Trophoblast cell (in vitro differentiated cells and primary cell): ENCODE results near the gene MRPL53.

Source experiments
- DNase-seq, 2 donors: peaks; one replicate each; pipeline ENCODE4 v3.0.0-alpha.2; 2016
- H2AFZ ChIP-seq: 2 replicates; pipeline ENCODE4 v1.6.1; 2013; ENCODE audit warnings: low read length, moderate library complexity, mild to moderate bottlenecking; ENCODE audit not compliant: insufficient read depth, poor library complexity
- H2AK5ac ChIP-seq: 2 replicates; pipeline ENCODE4 v1.6.1; 2013; ENCODE audit warnings: mild to moderate bottlenecking, low read length
- H2BK120ac ChIP-seq: 2 replicates; pipeline ENCODE4 v1.6.1; 2013; ENCODE audit warnings: low read length, mild to moderate bottlenecking, moderate library complexity; ENCODE audit not compliant: insufficient read depth, poor library complexity
- H2BK12ac ChIP-seq: 2 replicates; pipeline ENCODE4 v1.6.1; 2013; ENCODE audit warnings: mild to moderate bottlenecking, low read length, moderate library complexity
- H2BK5ac ChIP-seq: 2 replicates; pipeline ENCODE4 v1.6.1; 2013; ENCODE audit warnings: low read length, low read depth, moderate library complexity, mild to moderate bottlenecking; ENCODE audit not compliant: poor library complexity
- H3K14ac ChIP-seq: 2 replicates; pipeline ENCODE4 v1.6.1; 2013; ENCODE audit warnings: mild to moderate bottlenecking, low read length
- H3K18ac ChIP-seq: 2 replicates; pipeline ENCODE4 v1.6.1; 2013; ENCODE audit warnings: mild to moderate bottlenecking, low read length
- H3K23ac ChIP-seq: 2 replicates; pipeline ENCODE4 v1.6.1; 2013; ENCODE audit warnings: low read length
- H3K27ac ChIP-seq: 2 replicates; pipeline ENCODE4 v1.5.1; 2013; ENCODE audit warnings: low read depth, mild to moderate bottlenecking, inconsistent platforms, low read length, moderate library complexity
- H3K27me3 ChIP-seq: 2 replicates; pipeline ENCODE4 v1.6.1; 2013; ENCODE audit warnings: inconsistent platforms, mild to moderate bottlenecking, low read length, moderate library complexity; ENCODE audit not compliant: insufficient read depth
- H3K36me3 ChIP-seq, 2 experiments: 1 replicate in 1 of 2; 2 replicates in 1 of 2; pipeline ENCODE4 v1.6.1; 2013; ENCODE audit warnings: low read length in 2 of 2, mild to moderate bottlenecking in 2 of 2, moderate library complexity in 1 of 2; ENCODE audit not compliant: insufficient read depth in 2 of 2, control insufficient read depth in 1 of 2
- H3K4ac ChIP-seq: 2 replicates; pipeline ENCODE4 v1.6.1; 2013; ENCODE audit warnings: low read depth, mild to moderate bottlenecking, low read length, moderate library complexity
- H3K4me1 ChIP-seq, 2 experiments: 1 replicate in 1 of 2; 2 replicates in 1 of 2; pipeline ENCODE4 v1.6.1; 2013; ENCODE audit warnings: low read length in 2 of 2, mild to moderate bottlenecking in 2 of 2, moderate library complexity in 1 of 2; ENCODE audit not compliant: insufficient read depth in 2 of 2, control insufficient read depth in 1 of 2
- H3K4me2 ChIP-seq: 2 replicates; pipeline ENCODE4 v1.6.1; 2013; ENCODE audit warnings: inconsistent platforms, mild to moderate bottlenecking, low read length, moderate library complexity
- H3K4me3 ChIP-seq: 2 replicates; pipeline ENCODE4 v1.5.1; 2013; ENCODE audit warnings: mild to moderate bottlenecking, low read depth, low read length, inconsistent platforms
- H3K79me1 ChIP-seq: one replicate; pipeline ENCODE4 v1.6.1; 2013; ENCODE audit warnings: low read length
- H3K79me2 ChIP-seq: 2 replicates; pipeline ENCODE4 v1.6.1; 2013; ENCODE audit warnings: low read length, mild to moderate bottlenecking; ENCODE audit not compliant: control insufficient read depth, insufficient read depth, poor library complexity
- H3K9ac ChIP-seq: 2 replicates; pipeline ENCODE4 v1.6.1; 2013; ENCODE audit warnings: mild to moderate bottlenecking, low read length
- H3K9me3 ChIP-seq: 2 replicates; pipeline ENCODE4 v1.6.1; 2013; ENCODE audit warnings: low read depth, mild to moderate bottlenecking, control low read depth, inconsistent platforms, low read length; ENCODE audit not compliant: insufficient read depth
- H4K12ac ChIP-seq: 2 replicates; pipeline ENCODE4 v1.6.1; 2013; ENCODE audit warnings: low read depth, mild to moderate bottlenecking, low read length, moderate library complexity
- H4K8ac ChIP-seq: 2 replicates; pipeline ENCODE4 v1.6.1; 2013; ENCODE audit warnings: low read depth, mild to moderate bottlenecking, low read length, moderate library complexity
- H4K91ac ChIP-seq: one replicate; pipeline ENCODE4 v1.6.1; 2013; ENCODE audit warnings: low read depth, mild to moderate bottlenecking, low read length, moderate library complexity
- WGBS: extraction: QIAGEN DNeasy Blood & Tissue Kit; methylation state at CpG from one replicate; pipeline ENCODE4 v1.1.7; 2013; ENCODE audit warnings: missing lambda C conversion rate; ENCODE audit not compliant: insufficient read length, insufficient coverage; ENCODE audit errors: extremely low coverage; 5-methylcytosine and 5-hydroxymethylcytosine counted together

MRPL53 gene

DNA sequence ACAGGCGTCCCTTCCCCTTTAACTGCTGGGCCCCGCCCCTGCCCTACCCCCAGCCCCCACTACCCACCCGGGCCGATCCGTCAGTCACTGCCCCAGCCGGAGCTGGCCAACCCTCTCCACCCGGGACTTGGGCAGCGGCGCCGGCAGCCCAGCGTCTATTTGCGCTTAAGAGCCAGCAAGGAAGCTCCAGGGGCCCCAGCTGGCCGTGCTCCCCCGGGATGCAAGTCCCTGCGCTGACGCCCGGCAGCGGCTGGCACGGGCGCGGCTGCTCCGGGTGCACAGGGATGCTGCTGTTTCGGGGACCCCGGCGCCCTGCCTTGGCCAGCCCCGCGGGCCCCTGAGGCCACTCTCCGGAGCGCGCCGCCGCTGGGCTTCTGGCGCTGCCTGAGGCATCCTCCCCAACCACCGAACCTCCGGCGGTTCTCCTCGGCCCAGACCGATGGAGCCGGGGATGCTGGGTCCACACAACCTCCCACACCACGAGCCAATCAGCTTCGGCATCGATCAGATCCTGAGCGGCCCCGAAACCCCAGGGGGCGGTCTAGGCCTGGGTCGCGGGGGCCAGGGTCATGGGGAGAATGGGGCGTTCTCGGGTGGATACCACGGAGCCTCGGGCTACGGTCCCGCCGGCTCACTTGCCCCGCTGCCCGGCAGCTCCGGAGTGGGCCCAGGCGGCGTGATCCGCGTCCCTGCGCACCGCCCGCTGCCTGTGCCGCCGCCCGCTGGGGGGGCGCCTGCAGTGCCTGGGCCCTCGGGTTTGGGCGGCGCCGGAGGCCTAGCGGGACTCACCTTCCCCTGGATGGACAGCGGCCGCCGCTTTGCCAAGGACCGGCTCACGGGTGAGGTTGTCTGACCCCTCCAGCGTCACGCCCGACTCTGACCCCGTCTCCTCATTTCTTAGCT lies 42.1 kb upstream of the MRPL53 start, which contains the start of gene TLX2:
TSS of gene TLX2 (plus strand) at position 83 of the 903 bp plus-strand sequence. CDS start at position 440, 357 bp downstream.
- no peak within 1 kb of the TSS for H4K12ac ChIP-seq

DNA sequence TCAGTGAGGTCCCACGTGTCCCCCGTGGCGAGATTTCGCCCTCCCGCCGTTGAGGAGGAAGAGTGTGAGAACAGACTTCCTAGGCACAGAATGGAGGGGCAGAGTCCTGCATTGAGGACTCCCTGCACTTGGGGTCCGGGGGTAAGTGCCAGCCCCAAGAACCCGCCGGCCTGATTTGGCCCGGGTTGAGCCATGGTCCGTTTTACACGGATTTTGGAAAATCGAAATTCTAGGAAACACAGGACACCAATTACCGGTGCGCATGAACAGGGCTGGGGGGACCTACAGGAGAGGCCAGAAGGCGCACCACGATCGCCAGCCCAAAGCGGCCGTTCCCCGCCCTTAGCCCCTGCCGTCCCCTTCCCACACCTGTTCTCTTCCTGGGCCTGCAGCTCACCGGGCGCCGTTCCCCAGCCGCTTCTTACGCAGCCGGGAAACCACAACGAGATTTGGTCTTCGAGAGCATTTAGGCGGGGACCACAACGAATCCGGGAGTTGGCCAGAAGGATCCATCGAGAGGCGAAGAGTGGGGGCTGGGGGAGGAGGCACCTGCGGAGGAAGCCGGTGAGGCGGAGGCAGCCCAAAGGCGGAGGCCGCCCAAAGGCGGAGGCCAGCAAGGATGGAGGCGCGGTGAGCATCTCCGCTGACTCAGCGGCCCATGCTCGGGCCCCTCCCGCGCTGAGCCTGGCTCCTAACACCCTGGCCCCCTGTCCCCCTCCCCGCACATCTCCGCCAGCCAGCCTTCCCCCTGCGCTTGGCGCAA lies 41.3 kb upstream of the MRPL53 start:
- no peak overlapping the region for H3K4me3 ChIP-seq
- no CpG with 5 or more reads among the region's 52 CpGs for WGBS

More for the DNA sequence above, 42.1 kb upstream of the MRPL53 start, which contains the start of gene TLX2:
- peaks cover 16% of the 10 kb centered on the region for H3K9me3 ChIP-seq
- H3K4ac ChIP-seq = no peak within 1 kb of the TSS
- no CpG with 5 or more reads among the region's 82 CpGs for WGBS
- H3K27ac ChIP-seq = no peak within 1 kb of the TSS
- H3K79me2 ChIP-seq = no peaks in the 10 kb centered on the region
- H3K4me2 ChIP-seq = no peak within 1 kb of the TSS
- no peak within 1 kb of the TSS for H2AK5ac ChIP-seq
- H3K79me1 ChIP-seq = no peaks in the 10 kb centered on the region
- no peak within 1 kb of the TSS for H2BK12ac ChIP-seq
- H4K8ac ChIP-seq = no peak within 1 kb of the TSS
- H2AFZ ChIP-seq = no peak within 1 kb of the TSS
- H2BK5ac ChIP-seq = no peak within 1 kb of the TSS
- no peak within 1 kb of the TSS for H2BK120ac ChIP-seq
- H3K4me1 ChIP-seq = peaks cover 6 to 10% of the 10 kb centered on the region in 2 experiments
- H3K14ac ChIP-seq = no peak within 1 kb of the TSS
- H3K18ac ChIP-seq = no peak within 1 kb of the TSS
- peaks cover 80% of the 10 kb centered on the region for H3K27me3 ChIP-seq
- no peak within 1 kb of the TSS for H3K4me3 ChIP-seq
- H4K91ac ChIP-seq = no peak within 1 kb of the TSS
- no peak for DNase-seq
- H3K23ac ChIP-seq = no peak within 1 kb of the TSS
- no peaks in the 10 kb centered on the region for H3K36me3 ChIP-seq
- H3K9ac ChIP-seq = no peak within 1 kb of the TSS

DNA sequence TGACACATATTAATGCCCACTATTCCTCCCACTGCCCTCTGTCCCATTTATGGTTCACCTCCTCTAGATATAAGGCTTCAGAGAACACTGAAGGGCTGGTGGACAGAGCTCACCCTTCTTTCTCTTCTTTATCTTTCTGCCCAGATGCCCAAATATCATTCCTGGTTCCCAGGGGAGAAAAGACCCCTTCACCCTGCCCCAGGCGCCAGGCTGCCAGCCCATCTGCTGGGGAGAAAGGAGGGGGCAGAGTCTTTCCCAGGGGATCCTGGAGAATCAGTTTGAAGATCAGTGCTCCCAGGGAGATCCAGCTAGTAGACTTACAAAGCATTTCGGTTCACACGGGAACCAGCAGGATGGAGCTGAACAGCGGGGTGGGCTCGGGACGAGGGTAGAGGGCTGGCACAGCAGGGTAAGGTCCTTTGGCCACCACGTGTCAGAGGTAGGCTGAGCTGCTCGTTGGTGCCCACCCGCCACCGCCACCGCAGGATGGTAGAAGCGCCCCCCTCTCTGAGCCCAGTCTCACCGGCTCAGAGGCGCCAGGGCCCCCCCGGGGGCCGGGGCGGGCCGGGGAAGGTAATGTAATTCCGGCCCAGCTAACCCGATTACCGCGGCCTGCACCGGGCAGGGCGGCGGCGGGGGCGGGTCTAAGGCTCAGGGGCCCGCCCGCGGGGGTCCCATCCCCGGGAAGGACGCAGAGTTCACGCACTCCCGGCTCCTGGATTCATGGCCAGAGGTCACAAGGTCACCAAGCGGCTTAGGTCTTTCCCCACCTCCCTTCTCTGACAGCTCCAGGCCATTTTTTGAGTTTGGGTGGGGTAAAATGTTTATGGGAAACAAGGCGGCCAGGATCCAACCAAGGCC lies 40.5 kb upstream of the MRPL53 start:
- H3K4ac ChIP-seq = no peak overlapping the region
- H3K4me1 ChIP-seq = peaks cover 6 to 10% of the 10 kb centered on the region in 2 experiments
- DNase-seq = no peak
- no peak overlapping the region for H2BK5ac ChIP-seq
- peaks cover 16% of the 10 kb centered on the region for H3K9me3 ChIP-seq
- H3K79me2 ChIP-seq = peaks cover 1% of the 10 kb centered on the region
- no peak overlapping the region for H2AK5ac ChIP-seq
- no peak overlapping the region for H2BK120ac ChIP-seq
- no peak overlapping the region for H3K4me2 ChIP-seq
- peaks cover 1% of the 10 kb centered on the region for H3K79me1 ChIP-seq
- no peaks in the 10 kb centered on the region for H3K36me3 ChIP-seq
- no peak overlapping the region for H4K8ac ChIP-seq
- H3K4me3 ChIP-seq = no peak overlapping the region
- no peak overlapping the region for H3K9ac ChIP-seq
- no peak overlapping the region for H4K12ac ChIP-seq
- H3K23ac ChIP-seq = no peak overlapping the region
- WGBS = no CpG with 5 or more reads among the region's 36 CpGs
- H3K18ac ChIP-seq = no peak overlapping the region
- no peak overlapping the region for H2AFZ ChIP-seq
- H3K27ac ChIP-seq = no peak overlapping the region
- H2BK12ac ChIP-seq = no peak overlapping the region
- H4K91ac ChIP-seq = no peak overlapping the region
- H3K14ac ChIP-seq = no peak overlapping the region
- H3K27me3 ChIP-seq = peaks cover 72% of the 10 kb centered on the region

More for the DNA sequence above, 41.3 kb upstream of the MRPL53 start:
- Histone ChIP-seq H3K9me3 (peaks cover 16% of the 10 kb centered on the region), H3K36me3 (no peaks in the 10 kb centered on the region), H2BK12ac (no peak overlapping the region), H2BK5ac (no peak overlapping the region), H2AK5ac (no peak overlapping the region), H4K91ac (no peak overlapping the region), H3K4me1 (peaks cover 6 to 10% of the 10 kb centered on the region in 2 experiments), H3K9ac (no peak overlapping the region), H3K27me3 (peaks cover 77% of the 10 kb centered on the region), H3K79me1 (no peaks in the 10 kb centered on the region), H3K27ac (no peak overlapping the region), H3K18ac (no peak overlapping the region), H3K79me2 (no peaks in the 10 kb centered on the region), H3K23ac (no peak overlapping the region), H2AFZ (no peak overlapping the region), H3K4ac (no peak overlapping the region), H3K14ac (no peak overlapping the region), H2BK120ac (no peak overlapping the region), H3K4me2 (no peak overlapping the region), H4K12ac (no peak overlapping the region), H4K8ac (no peak overlapping the region)
- no peak for DNase-seq
